Uterus (tissue), 4 donors: Measurements from ENCODE around the gene KAT5. TPM values are rescaled to one million over a fixed set of nuclear protein-coding genes. Genes with fewer than 3 reads are reported as not detected.
"Not testable (repeated sequence)": the region's sequence is repeated elsewhere in the genome, so short reads cannot be mapped to it uniquely, and the experiment has no call there.

Source experiments
- DNase-seq, 2 donors: peaks; one replicate each; pipeline ENCODE4 v3.0.0-alpha.2; 2019 to 2020
- H3K27ac ChIP-seq, 2 donors: fragments of 200-600 bp; sonication (generic); 1 replicate in 1 of 2; 2 replicates in 1 of 2; pipeline ENCODE4 v1.5.1; 2016 to 2018
- H3K27me3 ChIP-seq, 2 donors: fragments of 200-600 bp; sonication (generic); one replicate each; pipeline ENCODE4 v1.5.1; 2018 to 2019; ENCODE audit warnings: control low read depth in 1 of 2
- H3K36me3 ChIP-seq, 2 donors: fragments of 200-600 bp; sonication (generic); one replicate each; pipeline ENCODE4 v1.5.1; 2019; ENCODE audit warnings: control low read depth in 1 of 2
- H3K4me1 ChIP-seq, 2 donors: fragments of 200-600 bp; sonication (generic); one replicate each; pipeline ENCODE4 v1.5.1; 2018 to 2019; ENCODE audit warnings: control low read depth in 1 of 2
- H3K4me3 ChIP-seq, 2 donors: fragments of 200-600 bp; sonication (generic); 1 replicate in 1 of 2; 2 replicates in 1 of 2; pipeline ENCODE4 v1.5.1; 2018 to 2019; ENCODE audit warnings: mild to moderate bottlenecking in 1 of 2
- H3K9me3 ChIP-seq, 2 donors: fragments of 200-600 bp; sonication (generic); one replicate each; pipeline ENCODE4 v1.5.1; 2019; ENCODE audit warnings: control low read depth in 1 of 2
- CTCF ChIP-seq, 4 experiments: fragments of 200-600 bp in 2 of 4; fragments of 450-650 bp in 2 of 4; sonication (generic) in 2 of 4; IDR thresholded peaks; one replicate each; pipeline ENCODE4 v1.5.1; 2016 to 2019; ENCODE audit warnings: antibody characterized with exemption in 4 of 4, mild to moderate bottlenecking in 2 of 4, moderate library complexity in 1 of 4
- POLR2A ChIP-seq, 2 donors: fragments of 450-650 bp; IDR thresholded peaks; one replicate each; pipeline ENCODE4 v1.6.1; 2016; ENCODE audit warnings: antibody characterized with exemption in 2 of 2, mild to moderate bottlenecking in 1 of 2, moderate library complexity in 1 of 2
- intact Hi-C: fragments of 100-400 bp; cut with DNase I; formaldehyde crosslinking; loops from one replicate; pipeline ENCODE4 v1.15.1; 2023; ENCODE audit warnings: low total_unique reads
- total RNA-seq, 4 donors: library from RNA; depleted of rRNA in 3 of 4; stranded (reverse); fragments of >200 nt in 3 of 4; gene quantifications; one replicate each; pipeline versions ENCODE4 v1.1.0 to v1.2.4, GENCODE V29; 2014 to 2023
- donor health status: DM: yes; HTN: yes; CAD: no.

KAT5 gene
- total RNA-seq, 4 donors from 2014 or later = 37.1 to 113 (median 81.5) TPM

GRCh38 chr11:65672982-65673381 is 39.1 kb upstream of the KAT5 start:
- no peak for TF ChIP-seq POLR2A (IDR thresholded peaks at IDR 0.05)
- TF ChIP-seq CTCF (IDR thresholded peaks at IDR 0.05) = no peak
- no peak for DNase-seq
- Histone ChIP-seq H3K27ac (no peak overlapping the region), H3K9me3 (no peaks in the 10 kb centered on the region), H3K36me3 (no peaks in the 10 kb centered on the region), H3K27me3 (no peaks in the 10 kb centered on the region), H3K4me3 (no peak overlapping the region), H3K4me1 (no peaks in the 10 kb centered on the region)
- intact Hi-C loops = no loop called here

- H3K4me3 ChIP-seq = no peak overlapping the region
- no peaks in the 10 kb centered on the region for H3K9me3 ChIP-seq
- no peaks in the 10 kb centered on the region for H3K27me3 ChIP-seq
- no peaks in the 10 kb centered on the region for H3K36me3 ChIP-seq
- DNase-seq = no peak
- H3K4me1 ChIP-seq = no peaks in the 10 kb centered on the region
- intact Hi-C loops = no loop called here
- TF ChIP-seq CTCF (IDR thresholded peaks at IDR 0.05) = no peak
- no peak for TF ChIP-seq POLR2A (IDR thresholded peaks at IDR 0.05)
- no peak overlapping the region for H3K27ac ChIP-seq
These were observed 31.8 kb upstream of the KAT5 start for GRCh38 chr11:65680192-65680743.

GRCh38 chr11:65683480-65683879 is 28.6 kb upstream of the KAT5 start:
- H3K27me3 ChIP-seq, H3K9me3 ChIP-seq, H3K27ac ChIP-seq, H3K36me3 ChIP-seq, DNase-seq, intact Hi-C loops, H3K4me3 ChIP-seq, H3K4me1 ChIP-seq: not testable (repeated sequence)

GRCh38 chr11:65685981-65686380 is 26.1 kb upstream of the KAT5 start:
- no peaks in the 10 kb centered on the region for H3K36me3 ChIP-seq
- no peak for TF ChIP-seq CTCF (IDR thresholded peaks at IDR 0.05)
- no peak for TF ChIP-seq POLR2A (IDR thresholded peaks at IDR 0.05)
- H3K27ac ChIP-seq = no peak overlapping the region
- no peak overlapping the region for H3K4me3 ChIP-seq
- no peaks in the 10 kb centered on the region for H3K27me3 ChIP-seq
- intact Hi-C loops = no loop called here
- DNase-seq = no peak
- H3K9me3 ChIP-seq = no peaks in the 10 kb centered on the region
- no peaks in the 10 kb centered on the region for H3K4me1 ChIP-seq

GRCh38 chr11:65691847-65692246 is 20.2 kb upstream of the KAT5 start:
- DNase-seq, H3K4me1 ChIP-seq, H3K4me3 ChIP-seq, H3K27ac ChIP-seq, intact Hi-C loops, H3K9me3 ChIP-seq, H3K36me3 ChIP-seq, H3K27me3 ChIP-seq: not testable (repeated sequence)

GRCh38 chr11:65692367-65692766 is 19.7 kb upstream of the KAT5 start:
- no peaks in the 10 kb centered on the region for H3K36me3 ChIP-seq
- H3K4me1 ChIP-seq = no peaks in the 10 kb centered on the region
- H3K9me3 ChIP-seq = no peaks in the 10 kb centered on the region
- TF ChIP-seq POLR2A (IDR thresholded peaks at IDR 0.05) (no peak), CTCF (IDR thresholded peaks at IDR 0.05) (no peak)
- no peak overlapping the region for H3K4me3 ChIP-seq
- intact Hi-C loops = no loop called here
- H3K27me3 ChIP-seq = no peaks in the 10 kb centered on the region
- DNase-seq = no peak
- H3K27ac ChIP-seq = no peak overlapping the region
